Fibroblast of skin of right biceps (primary cell): ENCODE data around the gene NME5.
"Not testable (repeated sequence)": the region's sequence is repeated elsewhere in the genome, so short reads cannot be mapped to it uniquely, and the experiment has no call there.

Experiments used
- DNase-seq: peaks from one replicate; pipeline ENCODE4 v3.0.0-alpha.2; 2013

Gene NME5

DNA sequence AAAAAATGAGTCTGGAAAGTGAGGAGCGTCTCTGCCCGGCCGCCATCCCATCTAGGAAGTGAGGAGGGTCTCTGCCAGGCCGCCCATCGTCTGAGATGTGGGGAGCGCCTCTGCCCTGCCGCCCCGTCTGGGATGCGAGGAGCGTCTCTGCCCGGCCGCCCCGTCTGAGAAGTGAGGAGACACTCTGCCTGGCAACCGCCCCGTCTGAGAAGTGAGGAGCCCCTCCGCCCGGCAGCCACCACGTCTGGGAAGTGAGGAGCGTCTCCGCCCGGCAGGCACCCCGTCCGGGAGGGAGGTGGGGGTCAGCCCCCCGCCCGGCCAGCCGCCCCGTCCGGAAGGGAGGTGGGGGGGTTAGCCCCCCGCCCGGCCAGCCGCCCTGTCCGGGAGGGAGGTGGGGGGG lies 69.2 kb downstream of the NME5 start:
- not testable (repeated sequence) for DNase-seq

DNA sequence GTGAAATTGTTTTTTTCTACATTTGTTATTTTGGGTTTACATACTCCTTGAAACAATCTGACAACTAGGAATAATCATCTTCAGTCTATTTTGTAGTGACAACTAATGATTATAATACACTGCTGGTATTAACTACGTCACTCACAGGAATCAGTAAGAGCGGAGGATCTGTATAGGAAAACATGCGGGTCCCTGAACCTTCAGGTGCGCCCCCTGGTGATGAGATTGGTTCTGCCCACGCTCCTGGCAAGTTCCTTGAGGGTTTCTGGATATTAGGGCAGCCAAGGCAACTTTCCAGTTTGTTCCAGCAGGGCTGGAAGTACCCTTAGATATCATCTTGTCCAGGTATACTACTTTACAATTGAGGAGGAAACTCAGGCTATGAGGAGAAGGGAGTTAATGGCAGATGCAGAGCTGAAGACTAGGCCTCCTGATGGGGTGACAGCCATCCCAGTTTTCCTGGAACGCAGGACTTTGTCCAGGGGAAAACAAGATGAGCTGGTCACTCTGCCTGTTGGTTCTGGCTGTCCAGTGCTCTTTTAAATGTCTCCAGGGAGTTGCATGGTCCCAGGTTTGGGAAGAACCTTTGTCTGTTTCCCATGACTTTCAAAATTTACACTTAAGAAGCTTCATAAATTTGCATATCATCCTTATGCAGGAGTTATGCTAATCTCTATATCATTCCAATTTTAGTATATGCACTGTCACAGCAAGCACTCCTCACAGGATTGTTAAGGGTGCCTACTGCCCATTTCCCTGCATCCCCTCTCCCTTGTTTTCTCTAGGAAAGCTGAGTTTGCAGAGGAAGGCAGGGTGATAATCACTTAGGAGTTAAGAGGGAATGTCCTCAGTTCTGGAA lies 70.3 kb downstream of the NME5 start:
- peak; percentile 65 for DNase-seq

DNA sequence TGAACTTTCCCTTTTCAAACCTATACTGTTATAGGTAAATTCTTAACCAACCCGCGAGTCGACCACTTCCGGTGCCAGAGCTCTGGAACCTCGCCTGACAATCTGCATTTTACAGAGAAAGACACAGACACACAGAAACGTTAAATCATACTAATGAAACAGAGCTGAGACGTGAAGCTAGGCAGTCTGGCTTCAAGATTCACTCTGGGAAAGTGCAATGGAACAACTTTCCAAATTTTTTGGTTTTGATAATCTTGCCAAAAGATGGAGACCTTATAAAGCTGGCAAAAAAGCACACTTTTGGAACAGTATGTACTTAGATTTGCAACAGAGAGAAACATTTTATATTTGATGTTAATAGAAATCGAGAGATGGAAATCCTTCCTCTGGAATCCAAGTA lies 71.3 kb downstream of the NME5 start:
- DNase-seq = no peak
